Stomach (tissue), 9 donors: ENCODE data around the gene TMX2. TPM values are rescaled to one million over a fixed set of nuclear protein-coding genes. Genes with fewer than 3 reads are reported as not detected.

Experiments used
- DNase-seq, 2 donors: peaks; one replicate each; pipeline versions ENCODE4 v3.0.0 to v3.0.0-alpha.2; 2013 to 2019
- H3K27ac ChIP-seq, 5 donors: fragments of 200-600 bp in 4 of 5; sonication (generic) in 4 of 5; one replicate each; pipeline ENCODE4 v1.5.1; 2013 to 2019; ENCODE audit warnings: mild to moderate bottlenecking in 1 of 5, moderate library complexity in 1 of 5
- H3K27me3 ChIP-seq, 3 donors: fragments of 200-600 bp; sonication (generic); one replicate each; pipeline ENCODE4 v1.5.1; 2017 to 2019; ENCODE audit warnings: mixed run types in 1 of 3
- H3K36me3 ChIP-seq, 4 donors: fragments of 200-600 bp; sonication (generic); 1 replicate in 3 of 4; 2 replicates in 1 of 4; pipeline ENCODE4 v1.5.1; 2016 to 2019
- H3K4me1 ChIP-seq, 4 donors: fragments of 200-600 bp; sonication (generic); one replicate each; pipeline ENCODE4 v1.5.1; 2016 to 2019
- H3K4me3 ChIP-seq, 4 donors: fragments of 200-600 bp; sonication (generic) in 3 of 4; one replicate each; pipeline ENCODE4 v1.5.1; 2016 to 2019; ENCODE audit warnings: mild to moderate bottlenecking in 1 of 4
- H3K9me3 ChIP-seq, 4 donors: fragments of 200-600 bp; sonication (generic); one replicate each; pipeline ENCODE4 v1.5.1; 2016 to 2019
- CTCF ChIP-seq, 7 experiments: fragments of 450-650 bp in 4 of 7; fragments of 200-600 bp in 3 of 7; sonication (generic) in 3 of 7; IDR thresholded peaks; one replicate each; pipeline ENCODE4 v1.5.1; 2016 to 2019; ENCODE audit warnings: antibody characterized with exemption in 7 of 7, control low read depth in 2 of 7, mild to moderate bottlenecking in 1 of 7
- EP300 ChIP-seq: sonication (generic); formaldehyde crosslinking; IDR thresholded peaks from one replicate; pipeline ENCODE4 v1.6.1; 2017; ENCODE audit warnings: antibody characterized with exemption
- POLR2A ChIP-seq, 4 donors: fragments of 450-650 bp; IDR thresholded peaks; one replicate each; pipeline ENCODE4 v1.6.1; 2016; ENCODE audit warnings: antibody characterized with exemption in 4 of 4, control low read depth in 2 of 4, mild to moderate bottlenecking in 1 of 4, moderate library complexity in 1 of 4
- POLR2AphosphoS5 ChIP-seq, 3 donors: sonication (generic); formaldehyde crosslinking; IDR thresholded peaks; one replicate each; pipeline ENCODE4 v1.6.1; 2016; ENCODE audit warnings: antibody characterized with exemption in 3 of 3
- WGBS, 5 donors: extraction: QIAGEN DNeasy Blood & Tissue Kit in 3 of 5; methylation state at CpG; one replicate each; pipeline versions ENCODE4 v1.1.5 to v1.1.7; 2013 to 2018; 5-methylcytosine and 5-hydroxymethylcytosine counted together
- intact Hi-C: fragments of 100-400 bp; cut with DNase I; formaldehyde crosslinking; loops from one replicate; pipeline ENCODE4 v1.15.1; 2023; ENCODE audit warnings: low total_unique reads
- polyA plus RNA-seq, 3 donors: library from polyadenylated mRNA; stranded (reverse); fragments of 200-250 nt; gene quantifications; one replicate each; pipeline ENCODE4 v1.2.3, GENCODE V29; 2013
- total RNA-seq, 5 donors: library from RNA; depleted of rRNA; stranded (reverse); fragments of >200 nt; gene quantifications; one replicate each; pipeline versions ENCODE4 v1.1.0 to v1.2.3, GENCODE V29; 2014 to 2016
- donor health status: healthy with polysubstance abuse.
- donor health status: Bipolar disorder and iron deficiency.
- donor health status: healthy.

TMX2 gene
- total and polyA plus RNA-seq, 8 donors: 20.1 to 72.3 (median 36.6) TPM

- TF ChIP-seq POLR2AphosphoS5 (IDR thresholded peaks at IDR 0.05) (no peak), CTCF (IDR thresholded peaks at IDR 0.05) (no peak), POLR2A (IDR thresholded peaks at IDR 0.05) (no peak), EP300 (no peak)
- Histone ChIP-seq H3K4me1 (peaks cover 57 to 98% (median 79%) of the 10 kb centered on the region in 4 donors), H3K27me3 (no peaks in the 10 kb centered on the region), H3K36me3 (peaks cover 0 to 6% (median 0%) of the 10 kb centered on the region in 4 donors), H3K4me3 (no peak overlapping the region), H3K9me3 (no peaks in the 10 kb centered on the region), H3K27ac (peak overlapping the region in 1 of 5 donors; percentile 66)
- intact Hi-C loops: no loop called here
- DNase-seq: no peak
- WGBS, 5 donors: 11 to 32% (median 13%) methylated on average over 1 of the region's 1 CpG
These were observed 58.4 kb downstream of the TMX2 start for GRCh38 chr11:57770793-57771192.

DNA sequence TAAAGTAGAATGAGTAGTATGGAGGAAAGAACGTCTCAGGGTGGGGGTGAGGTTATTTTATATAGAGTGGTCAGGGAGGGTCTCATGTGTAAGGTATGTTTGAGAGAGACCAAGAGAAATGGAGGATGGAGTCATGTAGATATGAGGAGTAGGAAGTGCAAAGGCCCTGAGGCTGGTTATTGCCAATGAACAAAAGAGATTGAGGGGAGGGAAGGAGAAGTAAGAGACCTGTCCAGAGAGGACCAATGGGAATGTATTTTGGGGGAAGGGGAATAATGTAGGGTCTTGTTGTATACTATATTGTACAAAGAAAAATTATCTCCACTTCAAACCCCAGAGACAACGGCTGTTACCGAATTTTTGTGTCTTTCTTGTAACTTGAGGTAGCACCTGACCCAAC lies 59.0 kb downstream of the TMX2 start:
- Histone ChIP-seq H3K27me3 (no peaks in the 10 kb centered on the region), H3K9me3 (no peaks in the 10 kb centered on the region), H3K4me3 (no peak overlapping the region), H3K27ac (peak overlapping the region in 1 of 5 donors; percentile 66), H3K4me1 (peaks cover 60 to 98% (median 80%) of the 10 kb centered on the region in 4 donors), H3K36me3 (peaks cover 0 to 6% (median 0%) of the 10 kb centered on the region in 4 donors)
- TF ChIP-seq CTCF (IDR thresholded peaks at IDR 0.05): no peak
- TF ChIP-seq POLR2A (IDR thresholded peaks at IDR 0.05): no peak
- WGBS, 5 donors: 85 to 94% (median 90%) methylated on average over 3 of the region's 3 CpGs
- intact Hi-C loops: no loop called here
- DNase-seq: no peak

DNA sequence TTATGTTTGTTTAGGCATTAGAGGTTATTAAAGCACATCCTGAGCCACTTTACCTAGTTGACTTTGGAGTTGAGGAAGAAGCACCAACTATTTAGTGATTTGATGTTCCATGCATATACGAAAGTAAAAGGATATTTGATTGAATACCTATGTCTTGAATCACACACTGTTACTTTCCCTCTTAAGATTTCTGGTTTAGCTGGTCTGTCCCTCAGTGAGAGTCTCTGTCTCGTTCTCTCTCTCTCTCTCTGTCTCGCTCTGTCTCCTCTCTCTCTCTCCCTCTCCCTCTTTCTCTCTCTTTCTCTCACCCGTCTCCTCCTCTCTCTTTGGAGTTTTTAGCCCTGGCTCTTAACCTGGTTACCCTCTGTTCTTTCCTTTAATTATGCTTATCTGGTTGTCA lies 60.2 kb downstream of the TMX2 start:
- Histone ChIP-seq H3K4me1 (peaks cover 72 to 98% (median 86%) of the 10 kb centered on the region in 4 donors), H3K9me3 (no peaks in the 10 kb centered on the region), H3K4me3 (no peak overlapping the region), H3K27ac (peak overlapping the region in 2 of 5 donors; percentile 38 to 91), H3K36me3 (no peaks in the 10 kb centered on the region), H3K27me3 (no peaks in the 10 kb centered on the region)
- 63 to 74% (median 70%) methylated on average over 4 of the region's 4 CpGs for WGBS, 5 donors
- no peak for DNase-seq
- no peak for TF ChIP-seq EP300
- no peak for TF ChIP-seq POLR2AphosphoS5 (IDR thresholded peaks at IDR 0.05)
- no peak for TF ChIP-seq CTCF (IDR thresholded peaks at IDR 0.05)
- no peak for TF ChIP-seq POLR2A (IDR thresholded peaks at IDR 0.05)
- intact Hi-C loops: no loop called here

- WGBS, 5 donors: 66 to 84% (median 78%) methylated on average over 5 of the region's 5 CpGs
- H3K36me3 ChIP-seq: no peaks in the 10 kb centered on the region
- no peaks in the 10 kb centered on the region for H3K9me3 ChIP-seq
- no peak overlapping the region for H3K4me3 ChIP-seq
- intact Hi-C loops: no loop called here
- DNase-seq: no peak
- no peaks in the 10 kb centered on the region for H3K27me3 ChIP-seq
- H3K27ac ChIP-seq: peak overlapping the region in 1 of 5 donors; percentile 91
- peaks cover 72 to 98% (median 89%) of the 10 kb centered on the region in 4 donors for H3K4me1 ChIP-seq
- TF ChIP-seq EP300 (no peak), POLR2A (IDR thresholded peaks at IDR 0.05) (no peak)
These were observed 60.7 kb downstream of the TMX2 start for GRCh38 chr11:57773026-57773598.

DNA sequence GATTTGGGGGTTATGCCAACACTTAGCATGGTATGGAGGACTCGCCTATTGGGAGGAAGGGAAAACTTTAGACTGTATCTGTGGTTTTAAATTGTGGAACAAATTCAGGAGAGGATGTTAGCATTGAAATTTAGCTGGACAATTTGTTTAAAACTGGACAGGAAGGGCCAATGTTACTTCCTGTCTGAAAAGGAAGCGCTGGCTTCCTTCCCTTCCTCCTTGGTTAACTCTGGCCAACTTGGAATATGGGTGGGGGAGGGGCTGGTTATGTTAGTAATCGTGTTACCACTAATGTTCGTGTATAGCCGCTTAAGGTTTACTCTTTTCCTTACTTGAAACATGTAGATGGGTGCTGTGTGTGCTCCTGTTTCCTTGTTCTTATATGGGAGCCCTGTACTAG lies 63.1 kb downstream of the TMX2 start:
- Histone ChIP-seq H3K9me3 (no peaks in the 10 kb centered on the region), H3K27ac (peak overlapping the region; percentile 84 to 91 (median 89)), H3K36me3 (no peaks in the 10 kb centered on the region), H3K27me3 (no peaks in the 10 kb centered on the region), H3K4me1 (peaks cover 77 to 100% (median 92%) of the 10 kb centered on the region in 4 donors), H3K4me3 (peak overlapping the region in 1 of 4 donors; percentile 4)
- intact Hi-C loops: no loop called here
- 24 to 47% (median 36%) methylated on average over 5 of the region's 5 CpGs for WGBS, 5 donors
- DNase-seq: peak in 1 of 2 donors; percentile 62
- TF ChIP-seq CTCF (IDR thresholded peaks at IDR 0.05) (no peak), POLR2A (IDR thresholded peaks at IDR 0.05) (no peak), EP300 (no peak), POLR2AphosphoS5 (IDR thresholded peaks at IDR 0.05) (no peak)
